MCF 10A (cell line): ENCODE measurements around the gene KCNIP2. TPM values are rescaled to one million over a fixed set of nuclear protein-coding genes. Genes with fewer than 3 reads are reported as not detected.

Experiments used
- BruUV-seq: library from RNA; stranded (reverse); fragments of 400-500 nt; replicated peaks from 2 replicates; lab custom pipeline; 2021; lab: Mats Ljungman, UMichigan
- CTCF ChIA-PET: fragments of 300-600 bp; sonication (Branson Sonifier 250); formaldehyde crosslinking; extraction: SDS; loops from one replicate; lab custom pipeline; 2021; ENCODE audit warnings: antibody characterized with exemption, inconsistent platforms; lab: Yijun Ruan, JAX
- POLR2A ChIA-PET: fragments of 300-600, 350-650 bp; sonication (Branson Sonifier 250); formaldehyde crosslinking; extraction: SDS; loops from one replicate; lab custom pipeline; 2020; ENCODE audit warnings: antibody characterized with exemption, inconsistent platforms; lab: Yijun Ruan, JAX
- DNase-seq: peaks from one replicate; pipeline ENCODE4 v3.0.0-alpha.2; 2018; ENCODE audit not compliant: unreplicated experiment
- H3K27ac Mint-ChIP-seq: one replicate; pipeline ENCODE4 v1.8.0; 2022; ENCODE audit warnings: mild to moderate bottlenecking, low read depth, mixed read lengths; ENCODE audit not compliant: unreplicated experiment
- H3K27me3 Mint-ChIP-seq: one replicate; pipeline ENCODE4 v1.8.0; 2022; ENCODE audit warnings: mixed read lengths; ENCODE audit not compliant: insufficient read depth, unreplicated experiment
- H3K36me3 Mint-ChIP-seq: one replicate; pipeline ENCODE4 v1.8.0; 2022; ENCODE audit warnings: mild to moderate bottlenecking, moderate library complexity, mixed read lengths; ENCODE audit not compliant: insufficient read depth, unreplicated experiment
- H3K4me1 Mint-ChIP-seq: one replicate; pipeline ENCODE4 v1.8.0; 2022; ENCODE audit warnings: mixed read lengths; ENCODE audit not compliant: insufficient read depth, unreplicated experiment
- H3K4me3 Mint-ChIP-seq: one replicate; pipeline ENCODE4 v1.8.0; 2022; ENCODE audit warnings: mild to moderate bottlenecking, moderate library complexity, mixed read lengths; ENCODE audit not compliant: unreplicated experiment
- H3K9me3 Mint-ChIP-seq: one replicate; pipeline ENCODE4 v1.8.0; 2022; ENCODE audit warnings: mixed read lengths; ENCODE audit not compliant: unreplicated experiment
- intact Hi-C: fragments of 100-400 bp; cut with micrococcal nuclease; formaldehyde crosslinking; loops from 2 replicates; pipeline ENCODE4 v1.14.1; 2022
- total RNA-seq: library from RNA; stranded (reverse); gene quantifications from 2 replicates; pipeline ENCODE4 v1.2.3, GENCODE V29; 2022
- TF ChIP-seq, protein P1 (sequence below): fragments of 200-600 bp; IDR thresholded peaks from one replicate; pipeline ENCODE4 v1.8.0; 2022; ENCODE audit warnings: antibody characterized with exemption, mild to moderate bottlenecking; ENCODE audit not compliant: unreplicated experiment

The KCNIP2 gene
- total RNA-seq, 1 experiment from 2014 or later = 2.1 TPM

GRCh38 chr10:101785801-101786200 is 57.8 kb downstream of the KCNIP2 start:
- CTCF ChIA-PET = interaction anchor here (1.0 kb wide), 1 partner anchor 20 kb away, joined by 3 read pairs; no protein-coding TSS in a partner anchor
- Mint-ChIP-seq H3K4me1 (peaks cover 25% of the 10 kb centered on the region), H3K9me3 (no peaks in the 10 kb centered on the region), H3K4me3 (no peak overlapping the region), H3K36me3 (peaks cover 82% of the 10 kb centered on the region), H3K27ac (no peak overlapping the region), H3K27me3 (no peaks in the 10 kb centered on the region)
- DNase-seq = no peak
- TF ChIP-seq, protein P1, sequence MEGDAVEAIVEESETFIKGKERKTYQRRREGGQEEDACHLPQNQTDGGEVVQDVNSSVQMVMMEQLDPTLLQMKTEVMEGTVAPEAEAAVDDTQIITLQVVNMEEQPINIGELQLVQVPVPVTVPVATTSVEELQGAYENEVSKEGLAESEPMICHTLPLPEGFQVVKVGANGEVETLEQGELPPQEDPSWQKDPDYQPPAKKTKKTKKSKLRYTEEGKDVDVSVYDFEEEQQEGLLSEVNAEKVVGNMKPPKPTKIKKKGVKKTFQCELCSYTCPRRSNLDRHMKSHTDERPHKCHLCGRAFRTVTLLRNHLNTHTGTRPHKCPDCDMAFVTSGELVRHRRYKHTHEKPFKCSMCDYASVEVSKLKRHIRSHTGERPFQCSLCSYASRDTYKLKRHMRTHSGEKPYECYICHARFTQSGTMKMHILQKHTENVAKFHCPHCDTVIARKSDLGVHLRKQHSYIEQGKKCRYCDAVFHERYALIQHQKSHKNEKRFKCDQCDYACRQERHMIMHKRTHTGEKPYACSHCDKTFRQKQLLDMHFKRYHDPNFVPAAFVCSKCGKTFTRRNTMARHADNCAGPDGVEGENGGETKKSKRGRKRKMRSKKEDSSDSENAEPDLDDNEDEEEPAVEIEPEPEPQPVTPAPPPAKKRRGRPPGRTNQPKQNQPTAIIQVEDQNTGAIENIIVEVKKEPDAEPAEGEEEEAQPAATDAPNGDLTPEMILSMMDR = no peak
- POLR2A ChIA-PET = interaction anchor here (6.2 kb wide), 1 partner anchor 11 kb away, joined by 58 read pairs; no protein-coding TSS in a partner anchor
- BruUV-seq = TSS peak; percentile 24
- intact Hi-C loops = no loop called here

GRCh38 chr10:101784558-101784957 is 59.0 kb downstream of the KCNIP2 start:
- peaks cover 69% of the 10 kb centered on the region for H3K36me3 Mint-ChIP-seq
- intact Hi-C loops = loop anchor here (5.0 kb wide), 1 partner anchor 622 kb away; no protein-coding TSS in a partner anchor
- CTCF ChIA-PET = interaction anchor here (0.6 to 5.5 kb wide), 6 partner anchors 9 to 637 kb away, joined by 3 to 31 read pairs (median 4); no protein-coding TSS in a partner anchor
- no peak overlapping the region for H3K4me3 Mint-ChIP-seq
- DNase-seq = no peak
- no peaks in the 10 kb centered on the region for H3K9me3 Mint-ChIP-seq
- H3K27me3 Mint-ChIP-seq = no peaks in the 10 kb centered on the region
- H3K27ac Mint-ChIP-seq = no peak overlapping the region
- peaks cover 25% of the 10 kb centered on the region for H3K4me1 Mint-ChIP-seq
- POLR2A ChIA-PET = interaction anchor here (0.7 to 6.2 kb wide), 6 partner anchors 12 to 1420 kb away, joined by 3 to 58 read pairs (median 4); partner anchors contain the start of gene OGA
- no TSS peak for BruUV-seq
- TF ChIP-seq, protein P1 = no peak

GRCh38 chr10:101783736-101784118 is 59.9 kb downstream of the KCNIP2 start:
- TF ChIP-seq, protein P1 = no peak
- CTCF ChIA-PET = interaction anchor here (0.6 to 5.5 kb wide), 8 partner anchors 12 to 636 kb away, joined by 3 to 31 read pairs (median 4); no protein-coding TSS in a partner anchor
- POLR2A ChIA-PET = interaction anchor here (0.7 to 6.2 kb wide), 14 partner anchors 8 to 836 kb away, joined by 3 to 58 read pairs (median 3); partner anchors contain the start of genes HPS6 and OGA
- Mint-ChIP-seq H3K4me1 (peaks cover 27% of the 10 kb centered on the region), H3K27ac (peak overlapping the region; percentile 98), H3K36me3 (peaks cover 66% of the 10 kb centered on the region), H3K4me3 (peak overlapping the region; percentile 100), H3K9me3 (no peaks in the 10 kb centered on the region), H3K27me3 (no peaks in the 10 kb centered on the region)
- intact Hi-C loops = loop anchor here (5.0 kb wide), 1 partner anchor 621 kb away; no protein-coding TSS in a partner anchor
- DNase-seq = no peak
- BruUV-seq = no TSS peak
